Upper lobe of left lung (tissue), 6 donors: ENCODE results near the gene NDNF. TPM values are rescaled to one million over a fixed set of nuclear protein-coding genes. Genes with fewer than 3 reads are reported as not detected.

Experiments used
- ATAC-seq, 2 donors: fragments of 200-7000 bp; cut with Tn5 transposase; one replicate each; pipeline ENCODE4 v1.9.1; 2022; ENCODE audit warnings: mild to moderate bottlenecking in 2 of 2, moderate library complexity in 2 of 2; ENCODE audit not compliant: low FRiP score in 2 of 2
- DNase-seq, 2 donors: peaks; one replicate each; pipeline ENCODE4 v3.0.0-alpha.2; 2019 to 2020
- H3K27ac ChIP-seq, 4 donors: fragments of 200-600 bp; sonication (generic); one replicate each; pipeline ENCODE4 v1.5.1; 2016 to 2019
- H3K27me3 ChIP-seq, 4 donors: fragments of 200-600 bp; sonication (generic); one replicate each; pipeline ENCODE4 v1.5.1; 2017 to 2019
- H3K36me3 ChIP-seq, 4 donors: fragments of 200-600 bp; sonication (generic); one replicate each; pipeline ENCODE4 v1.5.1; 2016 to 2019
- H3K4me1 ChIP-seq, 4 donors: fragments of 200-600 bp; sonication (generic); one replicate each; pipeline ENCODE4 v1.5.1; 2018 to 2019
- H3K4me3 ChIP-seq, 4 donors: fragments of 200-600 bp; sonication (generic); one replicate each; pipeline ENCODE4 v1.5.1; 2017 to 2019; ENCODE audit warnings: mild to moderate bottlenecking in 2 of 4, moderate library complexity in 1 of 4
- H3K9me3 ChIP-seq, 4 donors: fragments of 200-600 bp; sonication (generic); one replicate each; pipeline ENCODE4 v1.5.1; 2018 to 2019
- CTCF ChIP-seq, 6 experiments: fragments of 450-650 bp in 4 of 6; fragments of 200-600 bp in 2 of 6; sonication (generic) in 2 of 6; IDR thresholded peaks; one replicate each; pipeline ENCODE4 v1.5.1; 2016 to 2019; ENCODE audit warnings: antibody characterized with exemption in 6 of 6
- EP300 ChIP-seq, 4 donors: sonication (generic); formaldehyde crosslinking; IDR thresholded peaks; one replicate each; pipeline ENCODE4 v1.5.1; 2017; ENCODE audit warnings: antibody characterized with exemption in 4 of 4, control low read depth in 2 of 4
- POLR2A ChIP-seq, 4 donors: fragments of 450-650 bp; IDR thresholded peaks; one replicate each; pipeline ENCODE4 v1.5.1; 2016 to 2017; ENCODE audit warnings: antibody characterized with exemption in 4 of 4, mild to moderate bottlenecking in 2 of 4
- POLR2AphosphoS5 ChIP-seq, 2 donors: sonication (generic); formaldehyde crosslinking; IDR thresholded peaks; one replicate each; pipeline ENCODE4 v1.5.1; 2017; ENCODE audit warnings: antibody characterized with exemption in 2 of 2
- WGBS, 2 donors: methylation state at CpG; one replicate each; pipeline ENCODE4 v1.1.5; 2017 to 2018; 5-methylcytosine and 5-hydroxymethylcytosine counted together
- total RNA-seq, 6 donors: library from RNA; depleted of rRNA in 4 of 6; stranded (reverse); fragments of >200 nt in 4 of 6; gene quantifications; one replicate each; pipeline versions ENCODE4 v1.1.0 to v1.2.1, GENCODE V29; 2016 to 2021
- donor health status: DM: no; HTN: no; CAD: no; lungs with moderate emphysema.
- donor health status: DM: no; HTN: yes; CAD: no; lungs with severe emphysema.

The NDNF gene
- total RNA-seq, 6 donors from 2014 or later: 52.4 to 180 (median 129) TPM

DNA sequence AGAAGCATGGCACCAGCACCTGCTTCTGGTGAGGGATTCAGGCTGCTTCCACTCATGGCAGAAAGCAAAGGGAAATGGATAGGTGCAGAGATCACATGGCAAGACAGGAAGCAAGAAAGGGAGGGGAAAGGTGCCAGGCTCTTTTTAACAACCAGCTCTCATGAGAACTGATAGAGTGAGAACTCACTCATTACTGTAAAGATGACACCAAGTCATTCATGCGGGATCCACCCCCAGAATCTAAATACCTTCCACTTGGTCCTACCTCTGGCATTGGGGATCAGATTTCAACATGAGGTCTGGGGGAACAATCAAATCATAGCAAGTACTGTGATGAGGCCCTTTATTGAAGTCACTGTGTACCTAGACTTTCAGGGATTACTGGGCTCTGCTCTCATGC lies 77.8 kb downstream of the NDNF start:
- Histone ChIP-seq H3K4me3 (no peak overlapping the region), H3K4me1 (no peaks in the 10 kb centered on the region), H3K27ac (no peak overlapping the region), H3K9me3 (no peaks in the 10 kb centered on the region), H3K36me3 (no peaks in the 10 kb centered on the region), H3K27me3 (no peaks in the 10 kb centered on the region)
- 100% methylated on average over 1 of the region's 1 CpG; no CpG with 5 or more reads in 1 of the 2 donors for WGBS, 2 donors
- ATAC-seq (no peak), DNase-seq (no peak)
- TF ChIP-seq POLR2AphosphoS5 (IDR thresholded peaks at IDR 0.05) (no peak), POLR2A (IDR thresholded peaks at IDR 0.05) (no peak), CTCF (IDR thresholded peaks at IDR 0.05) (no peak), EP300 (IDR thresholded peaks at IDR 0.05) (no peak)

DNA sequence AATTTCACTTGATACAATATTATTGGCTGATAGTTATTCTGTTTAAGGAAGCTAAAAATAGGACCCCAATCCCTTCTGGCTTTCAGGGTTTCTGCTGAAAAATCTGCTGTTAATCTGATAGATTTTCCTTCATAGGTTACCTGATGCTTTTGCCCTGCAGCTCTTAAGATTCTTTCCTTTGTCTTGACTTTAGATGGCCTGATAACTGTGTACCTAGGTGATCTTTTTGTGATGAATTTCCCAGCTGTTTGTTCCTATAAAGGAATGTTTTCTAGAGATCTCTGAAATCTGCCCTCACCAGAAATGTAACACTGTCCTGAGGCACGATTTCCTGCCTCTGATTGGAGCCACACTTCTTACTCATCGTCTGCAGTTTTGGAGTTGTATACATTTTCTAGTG lies 80.5 kb downstream of the NDNF start:
- no peaks in the 10 kb centered on the region for H3K9me3 ChIP-seq
- H3K27ac ChIP-seq: no peak overlapping the region
- H3K27me3 ChIP-seq: no peaks in the 10 kb centered on the region
- no peak for DNase-seq
- 63 to 71% methylated on average over 2 of the region's 2 CpGs for WGBS, 2 donors
- no peaks in the 10 kb centered on the region for H3K36me3 ChIP-seq
- ATAC-seq: no peak
- H3K4me1 ChIP-seq: no peaks in the 10 kb centered on the region
- TF ChIP-seq POLR2A (IDR thresholded peaks at IDR 0.05) (no peak), EP300 (IDR thresholded peaks at IDR 0.05) (no peak), POLR2AphosphoS5 (IDR thresholded peaks at IDR 0.05) (no peak), CTCF (IDR thresholded peaks at IDR 0.05) (no peak)
- no peak overlapping the region for H3K4me3 ChIP-seq

DNA sequence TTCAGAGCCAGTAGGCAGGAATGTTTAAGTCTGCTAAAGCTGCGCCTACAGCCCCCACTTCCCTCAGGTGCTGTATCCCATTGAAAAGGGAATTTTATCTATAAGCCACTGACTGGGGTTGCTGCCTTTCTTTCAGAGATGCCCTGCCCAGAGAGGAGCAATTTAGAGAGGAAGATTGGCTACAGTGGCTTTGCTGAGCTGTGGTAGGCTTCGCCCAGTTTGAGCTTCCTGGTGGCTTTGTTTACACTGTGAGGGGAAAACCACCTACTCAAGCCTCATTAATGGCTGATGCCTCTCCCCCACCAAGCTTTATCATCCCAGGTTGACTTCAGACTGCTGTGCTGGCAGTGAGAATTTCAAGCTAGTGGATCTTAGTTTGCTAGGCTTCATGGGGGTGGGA lies 82.1 kb downstream of the NDNF start:
- TF ChIP-seq EP300 (IDR thresholded peaks at IDR 0.05) (no peak), POLR2AphosphoS5 (IDR thresholded peaks at IDR 0.05) (no peak), CTCF (IDR thresholded peaks at IDR 0.05) (no peak), POLR2A (IDR thresholded peaks at IDR 0.05) (no peak)
- H3K27ac ChIP-seq: no peak overlapping the region
- no peaks in the 10 kb centered on the region for H3K9me3 ChIP-seq
- no peaks in the 10 kb centered on the region for H3K4me1 ChIP-seq
- 70 to 74% methylated on average over 1 to 2 of the region's 2 CpGs for WGBS, 2 donors
- no peaks in the 10 kb centered on the region for H3K27me3 ChIP-seq
- DNase-seq: no peak
- no peak overlapping the region for H3K4me3 ChIP-seq
- H3K36me3 ChIP-seq: no peaks in the 10 kb centered on the region
- no peak for ATAC-seq

Other genes starting within 250 kb of the NDNF start
- gene PRDM5, start 149.8 kb downstream of the NDNF start, total RNA-seq: 10 to 100 TPM in 5 of 6 donors, 1 to 10 TPM in 1; 8.0 to 28.3 (median 18.9) TPM
- gene TNIP3, start 91.8 kb upstream of the NDNF start, total RNA-seq: 1 to 10 TPM in 5 of 6 donors, under 1 TPM in 1; 0.89 to 8.0 (median 2.3) TPM